NCI-H510A treated with DMSO at 0.1 percent for 48 hours (cell line): Measurements from ENCODE around the gene CLBA1.
"Not testable (repeated sequence)": the region's sequence is repeated elsewhere in the genome, so short reads cannot be mapped to it uniquely, and the experiment has no call there.

Experiments used
- DNase-seq: peaks from one replicate; lab custom pipeline; 2025; lab: John Stamatoyannopoulos, UW

Gene CLBA1

DNA sequence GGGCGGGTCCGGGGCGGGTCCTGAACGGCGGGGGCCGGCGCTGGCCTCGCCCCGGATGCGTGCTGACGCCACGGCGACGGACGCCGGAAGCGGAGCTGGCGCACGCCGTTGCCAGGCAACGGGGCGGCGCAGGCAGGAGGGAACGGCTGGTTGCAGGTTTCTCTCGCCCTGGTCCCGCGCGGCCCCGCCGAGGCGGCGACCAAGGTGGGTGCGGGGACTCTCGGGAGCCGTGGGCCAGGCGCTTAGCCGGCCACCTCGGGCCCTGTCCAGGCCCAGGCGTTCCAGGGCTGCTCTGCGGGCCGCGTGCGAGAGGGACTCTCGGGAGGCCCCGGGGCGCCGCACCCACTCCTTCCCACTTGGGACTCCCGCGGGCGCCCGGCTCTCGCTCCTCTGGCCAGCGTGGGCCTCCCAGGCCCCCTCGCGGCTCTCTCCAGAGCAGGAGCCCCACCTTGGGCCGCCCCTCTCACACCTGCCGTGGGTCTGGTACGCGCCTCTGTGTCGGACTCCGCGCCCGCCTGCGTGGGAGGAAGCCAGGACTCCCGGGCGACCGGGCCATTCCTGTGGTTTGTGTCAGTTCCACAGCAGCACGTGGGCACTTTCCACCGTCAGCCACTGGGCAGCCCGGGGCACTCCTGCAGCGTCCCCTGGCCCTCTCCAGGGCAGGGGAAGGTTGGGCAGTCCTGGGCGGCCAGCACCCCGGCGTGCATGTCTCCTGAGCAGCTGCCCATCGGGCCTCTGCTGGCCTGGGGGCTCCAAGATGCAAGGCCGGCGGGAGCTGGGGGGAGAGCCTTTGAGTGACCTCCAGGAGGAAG, at the start of gene CLBA1:
Gene CLBA1, plus strand, starts transcription at position 114 of the 812 bp plus-strand sequence. Its CDS starts 644 bp downstream, at position 758.
- peak; percentile 73 for DNase-seq

DNA sequence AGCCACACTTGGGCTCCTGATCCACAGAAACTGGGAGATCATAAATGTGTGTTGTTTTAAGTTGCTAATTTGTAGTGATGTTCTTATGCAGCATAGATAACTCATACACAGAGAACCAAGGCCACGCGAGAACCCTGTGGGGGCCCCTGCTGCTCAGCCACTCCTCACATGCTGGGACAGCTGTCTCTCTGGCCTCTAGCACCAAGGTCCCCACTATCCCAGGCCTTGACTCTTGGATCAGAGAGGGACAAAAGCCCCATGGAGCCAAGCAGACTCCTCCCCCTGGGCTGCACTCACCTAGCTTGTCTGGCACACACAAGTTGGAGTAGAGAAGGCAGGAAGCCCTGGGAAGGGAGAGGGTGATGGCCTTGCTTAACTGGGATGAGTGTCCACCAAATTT, 49.6 kb upstream of the CLBA1 start:
- no peak for DNase-seq

DNA sequence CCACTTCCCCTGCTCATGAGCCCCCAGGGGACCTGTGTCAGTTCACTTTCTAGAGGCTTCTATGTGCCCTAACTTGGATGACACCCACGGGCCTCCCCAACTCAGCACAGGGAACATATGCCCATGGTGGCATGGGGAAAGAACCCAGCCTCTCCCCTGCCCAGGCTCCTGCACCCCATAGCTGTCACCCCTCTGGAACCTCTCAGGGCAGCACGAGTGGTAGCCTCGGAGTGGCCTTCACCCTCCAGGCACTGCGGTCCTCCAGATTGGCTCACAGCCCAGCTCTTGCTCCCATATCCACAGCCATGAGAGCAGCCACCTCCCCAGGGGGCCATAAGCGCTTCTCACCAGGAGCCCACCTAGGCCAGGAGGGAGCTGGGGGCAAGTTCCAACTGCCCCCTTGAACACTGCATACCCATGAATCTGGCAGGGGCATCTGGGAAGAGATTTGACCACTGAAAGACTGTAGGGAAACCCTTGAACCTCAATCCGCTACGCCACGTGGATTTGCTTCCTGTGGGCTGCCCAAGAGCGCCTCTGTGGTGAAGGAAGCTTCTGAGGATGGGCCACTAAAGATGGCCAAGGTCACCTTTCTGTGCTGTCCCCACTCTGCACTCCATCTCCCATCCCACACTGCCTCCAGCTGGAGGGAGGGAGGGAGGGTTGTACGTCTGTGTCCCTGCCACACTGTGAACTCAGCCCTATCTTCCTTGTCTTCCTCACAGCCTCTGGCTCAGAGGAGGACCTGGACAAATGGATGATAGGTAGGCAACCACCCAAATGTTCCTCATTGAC, 49.0 kb upstream of the CLBA1 start:
- no peak for DNase-seq

DNA sequence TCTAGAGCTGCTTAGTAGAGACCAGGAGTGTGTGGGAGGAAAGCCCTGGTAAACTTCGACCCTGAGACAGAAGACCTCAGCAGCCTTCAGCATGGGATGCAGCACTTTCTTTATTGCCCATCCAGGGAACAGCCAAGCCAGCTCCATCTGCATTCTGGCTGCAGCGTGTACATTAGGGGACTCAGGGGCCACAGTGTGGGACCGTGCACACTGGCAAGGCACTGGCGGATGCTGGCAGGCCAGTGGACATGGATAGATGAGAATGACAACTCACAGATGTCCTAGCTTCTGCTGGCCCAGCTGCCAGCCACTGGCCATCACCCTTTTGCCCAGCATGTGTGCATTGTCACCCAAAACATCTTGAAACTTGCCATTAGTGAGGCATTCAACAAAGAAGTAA, 48.4 kb upstream of the CLBA1 start:
- DNase-seq, result no peak

DNA sequence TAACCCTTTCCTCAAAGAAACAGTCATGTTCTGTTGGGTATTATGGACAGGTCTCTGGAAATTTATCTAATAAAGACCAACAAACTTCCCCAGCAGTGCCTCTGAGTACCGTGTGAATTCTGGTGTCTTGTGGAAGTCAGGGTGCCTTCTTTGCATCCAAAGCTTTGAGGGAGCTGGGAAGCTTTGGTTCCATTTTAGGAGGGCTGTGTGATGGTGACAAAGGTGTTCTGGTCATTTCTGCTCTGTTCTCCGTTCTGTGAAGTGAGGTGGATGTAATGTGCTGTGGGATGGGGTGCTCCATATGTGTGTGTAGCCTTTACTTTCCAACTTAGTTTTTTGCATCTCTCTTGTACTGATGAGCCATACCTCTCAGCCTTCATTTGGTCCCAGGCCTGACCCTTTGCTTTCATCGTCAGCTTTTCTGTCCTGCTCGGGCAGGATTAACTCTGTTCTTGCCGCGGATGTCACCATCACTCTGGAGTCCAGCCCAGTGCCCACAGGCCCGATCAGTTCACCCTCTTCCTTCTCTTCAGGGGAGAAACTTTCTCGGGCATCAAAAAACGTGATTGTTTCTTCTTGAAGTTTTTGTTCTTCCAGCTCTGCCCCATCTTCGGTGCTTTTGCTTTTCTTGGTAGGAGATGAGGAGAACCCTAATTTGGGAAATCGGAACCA, 47.8 kb upstream of the CLBA1 start:
- DNase-seq, result no peak

DNA sequence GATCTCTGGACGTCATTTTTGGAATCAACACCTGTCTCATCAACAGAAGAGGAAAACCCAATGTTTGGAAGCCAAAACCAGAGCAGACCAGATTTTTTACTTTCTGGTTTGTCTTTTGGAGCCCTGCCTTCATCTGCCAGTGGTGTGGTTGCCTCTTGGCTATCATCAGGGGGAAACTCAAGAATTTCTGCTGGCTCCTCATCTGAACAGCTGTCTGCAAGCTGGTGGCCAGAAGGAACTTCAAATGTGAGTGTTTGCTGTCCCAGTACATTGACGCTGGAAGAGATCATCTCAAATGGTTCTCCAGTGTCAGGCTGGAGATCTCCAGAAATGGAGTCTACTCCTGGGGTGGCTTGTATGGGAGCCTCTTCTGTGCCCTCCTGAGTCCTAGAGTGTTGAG, 47.2 kb upstream of the CLBA1 start:
- no peak for DNase-seq

DNA sequence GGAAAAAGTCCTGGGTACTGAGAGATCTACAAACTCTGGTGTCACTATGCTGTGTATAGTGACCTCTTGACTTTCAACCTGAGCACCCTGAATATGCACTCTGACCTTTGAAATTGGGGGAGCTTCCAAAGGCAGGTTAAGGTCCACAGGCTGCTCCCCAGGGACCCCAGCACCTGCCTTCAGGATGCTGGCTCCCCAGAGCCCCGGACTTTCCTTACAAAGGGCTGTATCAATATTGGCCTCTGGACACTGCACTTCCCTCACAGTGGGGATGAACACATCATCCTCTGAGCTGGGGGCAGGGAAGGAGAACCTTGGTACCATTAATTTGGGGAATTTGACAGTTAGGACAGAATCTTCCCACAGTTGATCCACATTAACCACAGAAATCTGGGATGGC, 46.6 kb upstream of the CLBA1 start:
- DNase-seq, result no peak

DNA sequence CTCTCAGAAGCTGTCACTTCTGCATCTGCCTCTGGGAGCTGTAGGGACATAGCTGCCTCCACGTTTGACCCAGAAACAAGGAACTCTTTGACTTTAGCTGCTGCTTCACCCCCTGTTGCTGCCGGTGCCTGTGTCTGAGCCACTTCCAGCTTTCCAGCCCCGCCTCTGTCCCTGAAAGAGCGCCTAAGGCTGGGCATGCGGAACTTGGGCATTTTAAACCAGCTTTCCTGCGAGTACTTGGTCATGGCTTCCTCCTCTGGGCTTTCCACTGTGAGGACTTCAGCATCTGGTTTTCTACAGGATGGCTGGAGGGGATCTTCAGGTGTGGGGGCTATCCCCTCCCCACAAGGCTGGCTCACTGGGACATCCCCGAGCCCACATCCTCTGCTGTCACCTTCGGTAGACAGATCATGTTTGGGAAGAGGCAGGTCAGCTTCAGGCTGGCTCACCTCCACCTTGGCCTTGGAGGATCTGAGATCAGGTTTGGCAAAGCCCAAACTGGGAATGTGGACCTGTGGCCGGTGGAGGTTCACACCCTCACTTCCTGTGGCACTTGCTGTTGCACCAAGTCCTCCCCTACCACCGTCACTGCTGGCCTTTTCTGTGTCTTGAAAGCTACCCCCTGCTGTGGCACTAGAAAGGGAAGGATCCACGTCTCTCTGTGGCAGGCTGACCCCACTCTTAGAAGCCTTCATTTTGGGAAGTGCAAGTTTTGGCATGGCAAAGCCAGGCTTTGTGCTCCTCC, 45.8 kb upstream of the CLBA1 start:
- no peak for DNase-seq

DNA sequence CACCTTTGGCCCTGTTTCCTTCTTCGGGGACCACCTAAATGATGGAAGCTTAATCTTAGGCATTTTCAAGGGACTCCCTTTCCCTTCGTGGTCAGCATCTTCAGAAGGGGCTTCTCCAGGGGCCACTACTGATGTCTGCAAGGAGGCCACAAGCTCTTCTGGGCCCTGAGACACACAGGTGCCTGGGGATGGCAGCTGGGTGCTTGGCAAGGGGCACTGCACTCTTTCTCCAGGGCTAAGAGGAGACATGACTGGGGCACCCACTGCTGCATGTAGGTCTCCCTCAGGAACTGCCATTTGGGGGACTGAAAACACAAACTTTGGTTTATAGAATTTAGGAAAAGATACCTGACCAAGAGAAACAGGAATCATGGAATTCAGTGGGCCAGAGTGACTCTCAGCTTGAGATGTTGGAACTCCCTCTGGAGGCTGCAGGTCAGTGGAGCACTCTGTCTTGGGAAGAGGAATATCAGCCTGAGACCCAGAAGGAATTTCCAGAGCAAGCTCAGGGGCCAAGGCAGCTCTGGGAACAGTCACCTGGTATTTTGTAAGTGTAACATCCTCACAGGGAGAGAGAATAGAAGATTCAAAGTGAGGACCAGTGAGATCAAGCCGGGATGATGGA, 45.0 kb upstream of the CLBA1 start:
- no peak for DNase-seq

DNA sequence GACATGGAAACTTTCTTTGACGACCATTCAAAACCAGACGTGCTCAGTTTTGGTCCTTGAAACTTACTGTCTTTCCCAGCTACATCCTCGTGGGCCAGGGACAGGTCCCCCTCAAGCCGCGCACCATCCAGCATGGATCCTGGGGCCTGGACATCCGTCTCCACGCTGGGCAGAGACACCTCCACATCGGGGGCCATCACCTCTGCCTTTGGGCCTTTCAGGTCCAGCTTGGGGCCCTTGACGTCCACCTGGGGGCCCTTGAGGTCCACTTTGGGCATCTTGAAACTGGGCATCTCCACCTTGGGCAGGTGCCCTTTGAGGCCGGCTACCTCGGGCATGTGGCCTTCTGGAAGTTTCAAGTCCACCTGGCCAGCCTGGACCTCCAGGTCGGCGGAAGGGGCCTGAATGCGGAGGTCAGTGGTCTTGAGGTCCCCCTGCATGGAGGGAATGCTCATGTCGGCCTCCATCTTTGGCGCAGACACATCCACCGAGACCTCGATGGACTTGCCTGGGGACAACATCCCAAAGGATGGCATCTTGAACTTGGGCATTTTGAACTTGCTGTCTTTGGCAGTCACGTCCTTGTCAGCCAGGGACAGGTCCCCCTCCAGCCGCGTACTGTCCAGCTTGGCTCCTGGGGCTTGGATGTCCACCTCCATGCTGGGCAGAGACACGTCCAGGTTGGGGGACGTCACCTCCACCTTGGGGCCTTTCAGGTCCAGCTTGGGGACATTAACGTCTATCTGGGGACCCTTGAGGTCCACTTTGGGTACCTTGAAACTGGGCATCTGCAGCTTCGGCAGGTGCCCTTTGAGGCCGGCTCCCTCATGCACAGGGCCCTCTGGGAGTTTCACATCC, 43.9 kb upstream of the CLBA1 start:
- no peak for DNase-seq

DNA sequence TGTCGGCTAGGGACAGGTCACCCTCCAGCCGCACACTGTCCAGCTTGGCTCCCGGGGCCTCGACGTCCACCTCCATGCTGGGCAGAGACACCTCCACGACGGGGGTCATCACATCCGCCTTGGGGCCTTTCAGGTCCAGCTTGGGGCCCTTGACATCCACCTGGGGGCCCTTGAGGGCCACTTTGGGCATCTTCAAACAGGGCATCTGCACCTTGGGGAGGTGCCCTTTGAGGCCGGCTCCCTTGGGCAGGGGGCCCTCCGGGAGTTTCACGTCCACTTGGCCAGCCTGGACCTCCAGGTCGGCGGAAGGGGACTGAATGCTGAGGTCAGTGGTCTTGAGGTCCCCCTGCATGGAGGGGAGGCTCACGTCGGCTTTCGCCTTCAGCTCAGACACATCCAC, 43.0 kb upstream of the CLBA1 start:
- no peak for DNase-seq

DNA sequence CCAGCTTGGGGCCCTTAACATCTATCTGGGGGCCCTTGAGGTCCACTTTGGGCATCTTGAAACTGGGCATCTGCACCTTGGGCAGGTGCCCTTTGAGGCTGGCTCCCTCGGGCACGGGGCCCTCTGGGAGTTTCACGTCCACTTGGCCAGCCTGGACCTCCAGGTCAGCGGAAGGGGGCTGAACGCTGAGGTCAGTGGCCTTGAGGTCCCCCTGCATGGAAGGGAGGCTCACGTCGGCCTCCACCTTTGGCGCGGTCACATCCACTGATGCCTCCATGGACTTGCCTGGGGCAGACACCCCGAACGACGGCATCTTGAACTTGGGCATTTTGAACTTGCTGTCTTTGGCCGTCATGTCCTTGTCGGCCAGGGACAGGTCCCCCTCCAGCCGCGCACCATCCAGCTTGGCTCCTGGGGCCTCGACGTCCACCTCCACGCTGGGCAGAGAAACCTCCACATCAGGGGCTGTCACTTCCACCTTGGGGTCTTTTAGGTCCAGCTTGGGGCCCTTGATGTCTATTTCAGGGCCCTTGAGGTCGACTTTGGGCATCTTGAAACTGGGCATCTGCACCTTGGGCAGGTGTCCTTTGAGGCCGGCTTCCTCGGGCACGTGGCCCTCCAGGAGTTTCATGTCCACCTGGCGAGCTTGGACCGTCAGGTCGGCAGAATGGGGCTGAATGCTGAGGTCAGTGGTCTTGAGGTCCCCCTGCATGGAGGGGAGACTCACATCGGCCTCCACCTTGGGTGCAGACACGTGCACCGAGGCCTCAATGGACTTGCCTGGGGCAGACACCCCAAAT, 42.2 kb upstream of the CLBA1 start:
- not testable (repeated sequence) for DNase-seq

DNA sequence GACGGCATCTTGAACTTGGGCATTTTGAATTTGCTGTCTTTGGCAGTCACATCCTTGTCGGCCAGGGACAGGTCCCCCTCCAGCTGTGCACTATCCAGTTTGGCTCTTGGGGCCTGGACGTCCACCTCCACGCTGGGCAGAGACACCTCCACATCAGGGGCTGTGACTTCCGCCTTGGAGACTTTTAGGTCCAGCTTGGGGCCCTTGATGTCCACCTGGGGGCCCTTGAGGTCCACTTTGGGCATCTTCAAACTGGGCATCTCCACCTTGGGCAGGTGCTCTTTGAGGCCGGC, 41.6 kb upstream of the CLBA1 start:
- DNase-seq, result not testable (repeated sequence)

DNA sequence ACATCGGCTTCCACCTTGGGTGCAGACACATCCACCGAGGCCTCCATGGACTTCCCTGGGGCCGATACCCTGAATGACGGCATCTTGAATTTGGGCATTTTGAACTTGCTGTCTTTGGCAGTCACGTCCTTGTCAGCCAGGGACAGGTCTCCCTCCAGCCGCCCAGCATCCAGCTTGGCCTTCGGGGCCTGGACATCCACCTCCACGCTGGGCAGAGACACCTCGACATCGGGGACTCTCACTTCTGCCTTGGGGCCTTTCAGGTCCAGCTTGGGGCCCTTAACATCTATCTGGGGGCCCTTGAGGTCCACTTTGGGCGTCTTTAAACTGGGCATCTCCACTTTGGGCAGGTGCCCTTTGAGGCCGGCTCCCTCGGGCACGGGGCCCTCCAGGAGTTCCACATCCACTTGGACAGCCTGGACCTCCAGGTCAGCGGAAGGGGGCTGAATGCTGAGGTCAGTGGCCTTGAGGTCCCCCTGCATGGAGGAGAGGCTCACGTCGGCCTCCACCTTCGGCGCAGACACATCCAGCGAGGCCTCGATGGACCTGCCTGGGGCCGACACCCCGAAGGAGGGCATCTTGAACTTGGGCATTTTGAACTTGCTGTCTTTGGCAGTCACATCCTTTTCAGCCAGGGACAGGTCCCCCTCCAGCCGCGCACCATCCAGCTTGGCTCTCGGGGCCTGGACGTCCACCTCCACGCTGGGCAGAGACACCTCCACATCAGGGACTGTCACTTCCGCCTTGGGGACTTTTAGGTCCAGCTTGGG, 41.0 kb upstream of the CLBA1 start:
- DNase-seq, result not testable (repeated sequence)

DNA sequence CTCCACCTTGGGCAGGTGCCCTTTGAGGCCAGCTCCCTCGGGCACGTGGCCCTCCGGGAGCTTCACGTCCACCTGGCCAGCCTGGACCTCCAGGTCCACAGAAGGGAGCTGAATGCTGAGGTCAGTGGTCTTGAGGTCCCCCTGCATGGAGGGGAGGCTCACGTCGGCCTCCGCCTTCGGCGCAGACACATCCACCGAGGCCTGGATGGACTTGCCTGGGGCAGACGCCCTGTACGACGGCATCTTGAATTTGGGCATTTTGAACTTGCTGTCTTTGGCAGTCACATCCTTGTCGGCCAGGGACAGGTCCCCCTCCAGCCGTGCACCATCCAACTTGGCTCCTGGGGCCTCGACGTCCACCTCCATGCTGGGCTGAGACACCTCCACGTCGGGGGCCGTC, 40.3 kb upstream of the CLBA1 start:
- DNase-seq, result not testable (repeated sequence)

DNA sequence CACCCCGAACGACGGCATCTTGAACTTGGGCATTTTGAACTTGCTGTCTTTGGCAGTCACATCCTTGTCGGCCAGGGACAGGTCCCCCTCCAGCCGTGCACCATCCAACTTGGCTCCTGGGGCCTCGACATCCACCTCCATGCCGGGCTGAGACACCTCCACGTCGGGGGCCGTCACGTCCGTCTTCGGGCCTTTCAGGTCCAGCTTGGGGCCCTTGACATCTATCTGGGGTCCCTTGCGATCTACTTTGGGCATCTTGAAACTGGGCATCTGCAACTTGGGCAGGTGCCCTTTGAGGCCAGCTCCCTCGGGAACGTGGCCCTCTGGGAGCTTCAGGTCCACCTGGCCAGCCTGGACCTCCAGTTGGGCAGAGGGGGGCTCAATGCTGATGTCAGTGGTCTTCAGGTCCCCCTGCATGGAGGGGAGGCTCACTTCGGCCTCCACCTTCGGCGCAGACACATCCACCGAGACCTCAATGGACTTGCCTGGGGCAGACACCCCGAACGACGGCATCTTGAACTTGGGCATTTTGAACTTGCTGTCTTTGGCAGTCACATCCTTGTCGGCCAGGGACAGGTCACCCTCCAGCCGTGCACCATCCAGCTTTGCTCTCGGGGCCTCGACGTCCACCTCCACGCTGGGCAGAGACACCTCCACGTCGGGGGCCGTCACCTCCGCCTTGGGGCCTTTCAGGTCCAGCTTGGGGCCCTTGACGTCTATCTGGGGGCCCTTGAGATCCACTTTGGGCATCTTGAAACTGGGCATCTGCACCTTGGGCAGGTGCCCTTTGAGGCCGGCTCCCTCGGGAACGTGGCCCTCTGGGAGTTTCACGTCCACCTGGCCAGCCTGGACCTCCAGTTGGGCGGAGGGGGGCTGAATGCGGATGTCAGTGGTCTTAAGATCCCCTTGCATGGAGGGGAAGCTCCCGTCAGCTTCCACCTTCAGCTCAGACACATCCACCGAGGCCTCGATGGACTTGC, 39.3 kb upstream of the CLBA1 start:
- not testable (repeated sequence) for DNase-seq

DNA sequence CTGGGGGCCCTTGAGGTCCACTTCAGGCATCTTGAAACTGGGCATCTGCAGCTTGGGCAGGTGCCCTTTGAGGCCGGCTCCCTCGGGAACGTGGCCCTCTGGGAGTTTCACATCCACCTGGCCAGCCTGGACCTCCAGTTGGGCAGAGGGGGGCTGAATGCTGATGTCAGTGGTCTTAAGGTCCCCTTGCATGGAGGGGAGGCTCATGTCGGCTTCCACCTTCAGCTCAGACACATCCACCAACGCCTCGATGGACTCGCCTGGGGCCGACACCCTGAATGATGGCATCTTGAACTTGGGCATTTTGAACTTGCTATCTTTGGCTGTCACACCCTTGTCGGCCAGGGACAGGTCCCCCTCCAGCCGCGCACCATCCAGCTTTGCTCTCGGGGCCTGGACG, 38.4 kb upstream of the CLBA1 start:
- DNase-seq, result not testable (repeated sequence)
